Brain microvascular endothelial cell (primary cell): ENCODE measurements around the gene SPDYC.

Source experiments
- DNase-seq: peaks from one replicate; pipeline ENCODE4 v3.0.0-alpha.2; 2020
- H3K27ac ChIP-seq: fragments of 250-450 bp; sonication (Bioruptor Pico); 2 replicates; pipeline ENCODE4 v1.5.1; 2020; ENCODE audit warnings: mild to moderate bottlenecking, moderate library complexity
- H3K27me3 ChIP-seq: fragments of 250-450 bp; sonication (Bioruptor Pico); replicated peaks from 2 replicates; pipeline ENCODE4 v1.5.1; 2020; ENCODE audit warnings: mild to moderate bottlenecking
- H3K36me3 ChIP-seq: fragments of 250-450 bp; sonication (Bioruptor Pico); replicated peaks from 2 replicates; pipeline ENCODE4 v1.5.1; 2020; ENCODE audit warnings: mild to moderate bottlenecking
- H3K4me3 ChIP-seq: 2 replicates; pipeline ENCODE4 v1.5.1; 2011; ENCODE audit warnings: low read depth, mild to moderate bottlenecking, control low read depth, low read length, moderate library complexity
- CTCF ChIP-seq: IDR thresholded peaks from 2 replicates; pipeline ENCODE4 v1.5.1; 2011; ENCODE audit warnings: low read depth, mild to moderate bottlenecking, moderate library complexity, low read length, control low read depth, inconsistent platforms; ENCODE audit errors: missing control alignments
- in situ Hi-C: cut with HindIII; loops from 2 replicates; pipeline ENCODE4 v1.10.0; 2017; ENCODE audit warnings: low sequenced_read_pairs, low pct_ligation_motif_present

Gene SPDYC

DNA sequence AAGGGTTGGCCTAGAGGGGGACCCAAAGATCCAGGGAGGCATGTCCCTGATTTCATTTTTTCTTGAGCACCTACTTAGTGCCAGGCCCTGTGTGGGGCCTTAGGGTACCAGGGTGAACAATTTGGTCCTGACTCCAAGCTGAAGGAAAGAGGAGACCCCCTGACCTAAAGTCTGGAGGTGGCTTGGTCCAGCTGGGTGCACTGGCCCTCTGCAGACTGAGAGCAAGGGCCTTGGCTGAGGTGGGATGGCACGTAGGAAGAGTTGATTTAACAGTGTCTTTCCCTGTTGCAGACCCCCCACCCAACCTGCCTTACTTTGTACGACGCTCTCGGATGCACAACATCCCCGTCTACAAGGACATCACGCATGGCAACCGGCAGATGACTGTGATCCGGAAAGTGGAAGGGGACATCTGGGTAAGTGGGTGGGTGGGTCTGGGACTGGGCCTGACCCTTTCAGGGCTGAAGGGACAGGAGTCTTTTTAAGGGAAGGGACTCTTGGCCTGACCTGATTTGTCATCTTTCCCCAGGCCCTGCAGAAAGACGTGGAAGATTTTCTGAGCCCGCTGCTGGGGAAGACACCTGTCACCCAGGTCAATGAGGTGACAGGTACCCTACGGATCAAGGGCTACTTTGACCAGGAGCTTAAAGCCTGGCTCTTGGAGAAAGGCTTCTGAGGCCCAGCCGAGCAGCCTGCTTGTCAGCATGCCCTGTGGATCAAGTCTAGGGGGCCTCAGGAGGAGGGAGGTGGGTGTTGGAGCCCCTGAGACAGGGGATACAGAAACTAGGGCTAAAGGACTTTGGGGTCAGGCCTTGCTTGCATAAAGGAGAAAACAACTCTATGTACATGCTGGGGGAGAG, 44.6 kb upstream of the SPDYC start:
- Histone ChIP-seq H3K4me3 (no peak overlapping the region), H3K36me3 (peaks cover 65% of the 10 kb centered on the region), H3K27ac (no peak overlapping the region), H3K27me3 (no peaks in the 10 kb centered on the region)
- in situ Hi-C loops = no loop called here
- TF ChIP-seq CTCF = no peak
- DNase-seq = no peak

GRCh38 chr11:65126624-65127274, 43.3 kb upstream of the SPDYC start:
- in situ Hi-C loops = no loop called here
- H3K27me3 ChIP-seq = no peaks in the 10 kb centered on the region
- DNase-seq = no peak
- TF ChIP-seq CTCF = no peak
- H3K4me3 ChIP-seq = no peak overlapping the region
- H3K27ac ChIP-seq = no peak overlapping the region
- peaks cover 70% of the 10 kb centered on the region for H3K36me3 ChIP-seq

GRCh38 chr11:65127473-65128181, 42.4 kb upstream of the SPDYC start:
- DNase-seq = no peak
- TF ChIP-seq CTCF = no peak
- Histone ChIP-seq H3K4me3 (no peak overlapping the region), H3K27me3 (no peaks in the 10 kb centered on the region), H3K36me3 (peaks cover 79% of the 10 kb centered on the region), H3K27ac (no peak overlapping the region)
- in situ Hi-C loops = no loop called here

DNA sequence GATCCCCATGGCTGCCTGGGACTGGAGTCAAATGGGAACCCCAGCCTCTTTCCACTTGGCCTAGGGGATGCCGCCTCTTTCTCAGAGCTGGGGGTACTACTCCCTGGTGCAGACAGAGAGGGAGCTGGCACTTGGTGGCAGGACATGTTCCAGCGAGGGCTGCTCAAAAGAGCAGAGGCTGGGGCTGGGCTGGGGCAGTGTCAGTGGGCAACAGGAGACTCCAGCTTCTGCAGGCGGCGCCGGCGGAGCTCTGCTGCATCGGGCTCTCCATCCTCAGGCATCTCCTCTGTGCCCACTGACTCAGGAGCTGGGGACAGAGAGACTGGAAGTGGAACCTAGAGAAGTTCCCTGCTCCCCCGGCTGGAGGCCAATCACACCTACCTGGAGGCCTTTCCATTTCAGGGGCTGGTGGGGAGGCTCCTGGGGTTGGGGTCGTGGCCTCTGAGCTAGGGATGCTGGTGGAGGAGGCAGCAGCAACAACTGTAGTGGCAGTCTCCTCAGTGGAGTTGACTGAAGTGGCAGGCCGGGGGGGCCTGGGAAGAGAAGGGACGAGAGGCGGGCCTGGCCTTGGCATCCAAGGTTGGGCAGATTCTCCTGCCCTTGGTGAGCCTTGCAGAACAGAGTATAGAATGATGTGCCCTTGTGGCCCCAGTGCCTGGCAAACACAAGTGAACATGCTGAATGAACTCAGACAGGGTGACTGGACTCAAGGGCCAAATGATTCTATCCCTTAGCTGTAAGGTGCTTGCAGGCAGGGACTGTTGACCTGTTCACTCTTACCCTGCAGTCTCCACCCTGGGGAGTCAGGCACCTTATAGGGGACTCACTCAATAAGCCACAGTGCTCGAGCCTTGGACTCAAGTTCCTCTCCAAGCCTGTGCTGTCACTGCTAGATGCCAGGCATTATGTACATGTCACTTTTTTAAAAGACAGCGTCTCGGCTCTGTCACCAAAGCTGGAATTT, 41.6 kb upstream of the SPDYC start:
- in situ Hi-C loops = no loop called here
- Histone ChIP-seq H3K4me3 (no peak overlapping the region), H3K27ac (no peak overlapping the region), H3K27me3 (no peaks in the 10 kb centered on the region), H3K36me3 (peaks cover 80% of the 10 kb centered on the region)
- TF ChIP-seq CTCF = no peak
- no peak for DNase-seq
